Fibroblast of peridontal ligament (primary cell): Measurements from ENCODE around the gene RARB.

Experiments used
- DNase-seq: peaks from one replicate; pipeline ENCODE4 v3.0.0-alpha.2; 2010; ENCODE audit errors: extremely low read depth

RARB gene

DNA sequence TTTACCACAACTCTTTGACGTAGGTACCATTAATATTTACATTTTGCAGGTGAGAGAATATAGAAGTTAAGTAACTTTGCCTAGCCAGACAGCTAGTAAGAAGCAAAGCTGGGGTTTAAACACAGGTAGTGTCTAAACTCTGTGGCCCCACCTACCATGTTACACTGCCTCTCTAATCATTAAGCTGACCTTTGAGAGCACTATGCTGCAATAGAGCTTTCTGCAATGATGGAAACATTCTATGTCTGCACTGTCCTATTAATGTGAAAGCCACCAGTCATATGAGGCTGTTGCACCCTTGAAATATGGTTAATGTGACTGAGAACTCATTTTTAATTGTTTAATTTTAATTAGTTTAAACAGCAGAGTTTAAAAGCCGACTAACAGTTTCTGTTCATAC, 6.3 kb upstream of the RARB start:
- DNase-seq: no peak

DNA sequence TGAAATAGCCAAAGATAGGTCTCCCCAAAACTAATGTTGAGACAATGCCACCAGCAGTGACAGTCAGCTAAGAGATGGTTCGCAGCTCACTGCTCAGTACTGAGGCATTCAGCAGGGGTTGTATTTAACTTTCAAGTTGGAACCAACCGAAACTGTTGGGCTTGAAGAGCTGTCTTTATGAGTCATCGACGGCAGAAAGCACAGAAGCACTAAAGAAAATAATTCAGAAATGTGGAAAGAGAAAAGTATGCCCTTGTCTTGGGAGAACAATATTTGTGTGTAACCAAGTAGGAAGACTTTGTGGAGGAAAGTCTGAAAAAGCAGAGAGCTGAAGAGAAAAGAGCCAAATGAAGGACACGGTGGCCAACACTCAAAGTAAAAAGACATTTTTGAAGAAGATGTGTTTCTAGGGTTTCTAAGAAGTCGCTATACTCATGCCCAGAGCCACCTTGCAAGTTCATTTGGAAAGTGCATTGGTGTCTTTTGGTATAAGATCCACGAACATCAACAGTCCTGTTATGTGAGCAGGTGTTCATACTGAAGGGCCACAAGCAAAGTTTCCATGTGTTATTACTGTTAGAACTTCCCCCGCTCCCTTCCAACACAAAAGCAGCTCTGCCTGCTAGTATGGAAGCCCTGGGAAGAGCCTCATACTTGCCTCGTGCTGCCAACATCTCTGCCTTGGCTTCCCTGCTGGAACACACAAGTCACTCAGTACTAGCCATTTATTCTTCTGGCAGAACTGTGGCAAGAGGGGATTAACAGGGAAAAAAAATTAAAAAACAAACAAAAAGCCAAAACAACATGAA, 4.1 kb upstream of the RARB start:
- DNase-seq: peak; percentile 83

DNA sequence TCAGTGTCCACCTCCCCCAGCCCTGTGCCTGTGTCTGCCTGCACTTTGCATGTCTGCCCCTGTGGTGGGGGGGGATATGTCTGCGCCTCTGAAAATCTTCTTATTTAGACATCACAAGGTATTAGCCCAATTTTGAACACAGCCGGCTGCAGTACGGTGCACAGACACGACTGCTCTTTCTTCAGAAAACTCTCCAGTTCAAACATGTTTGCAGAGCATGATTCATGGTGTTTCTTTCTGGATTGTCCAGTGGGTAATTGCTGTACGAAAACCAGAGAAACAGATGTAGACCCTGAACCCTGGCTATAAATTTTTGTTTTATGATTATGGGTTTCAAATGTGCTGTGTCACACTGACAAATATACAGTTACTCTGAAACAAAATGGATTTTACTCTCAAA, 3.4 kb upstream of the RARB start:
- DNase-seq: peak; percentile 49

DNA sequence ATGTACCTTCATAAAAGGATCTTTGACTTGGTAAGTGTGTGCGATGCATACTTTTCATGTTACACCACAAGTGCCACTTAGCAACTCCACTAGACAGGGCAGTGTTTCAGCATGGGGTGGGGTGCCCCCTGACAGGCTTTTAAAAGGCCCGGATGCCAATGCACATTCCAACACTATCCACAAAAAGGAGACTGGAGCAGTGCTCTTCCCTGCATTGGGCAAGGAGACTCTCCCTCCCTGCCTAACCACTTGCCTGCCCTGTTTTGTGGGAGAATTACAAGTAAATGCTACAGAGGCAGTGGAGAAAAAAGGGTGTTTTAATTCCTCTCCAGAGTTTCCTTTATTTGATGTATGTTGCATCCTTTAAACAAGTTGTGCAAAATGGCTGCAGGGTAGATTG, 1.7 kb upstream of the RARB start:
- no peak for DNase-seq

DNA sequence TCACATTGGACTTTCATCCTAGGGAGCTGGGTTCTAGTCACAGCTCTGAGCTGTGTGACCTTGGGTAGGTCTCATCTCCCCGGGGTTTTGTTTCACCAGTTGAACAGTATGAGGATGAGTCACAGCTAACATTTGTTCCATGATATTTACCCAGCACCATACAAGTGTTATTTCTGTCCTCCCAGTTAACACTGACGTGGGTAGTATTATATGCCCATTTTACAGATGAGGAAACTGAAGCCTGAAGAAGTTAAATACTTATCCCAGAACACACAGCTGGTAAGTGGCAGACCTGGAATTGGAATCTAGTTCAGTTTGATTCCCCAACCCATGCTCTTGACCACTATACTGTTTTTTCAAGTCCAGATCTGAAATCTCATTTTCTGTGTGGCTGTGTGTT, 908 bp upstream of the RARB start:
- no peak for DNase-seq

DNA sequence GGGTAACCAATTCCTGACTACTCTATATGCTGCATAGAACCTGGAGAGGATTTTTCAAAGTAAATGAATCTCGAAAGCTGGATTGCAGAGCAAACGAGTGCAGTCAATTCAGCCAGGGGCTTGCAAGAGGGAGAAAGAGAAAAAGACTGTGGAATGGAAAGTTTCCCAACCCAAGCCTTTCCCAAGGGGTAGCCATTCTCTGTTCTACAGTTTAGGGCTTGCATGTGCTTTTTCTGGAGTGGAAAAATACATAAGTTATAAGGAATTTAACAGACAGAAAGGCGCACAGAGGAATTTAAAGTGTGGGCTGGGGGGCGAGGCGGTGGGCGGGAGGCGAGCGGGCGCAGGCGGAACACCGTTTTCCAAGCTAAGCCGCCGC, 511 bp upstream of the RARB start:
- DNase-seq: peak; percentile 59

DNA sequence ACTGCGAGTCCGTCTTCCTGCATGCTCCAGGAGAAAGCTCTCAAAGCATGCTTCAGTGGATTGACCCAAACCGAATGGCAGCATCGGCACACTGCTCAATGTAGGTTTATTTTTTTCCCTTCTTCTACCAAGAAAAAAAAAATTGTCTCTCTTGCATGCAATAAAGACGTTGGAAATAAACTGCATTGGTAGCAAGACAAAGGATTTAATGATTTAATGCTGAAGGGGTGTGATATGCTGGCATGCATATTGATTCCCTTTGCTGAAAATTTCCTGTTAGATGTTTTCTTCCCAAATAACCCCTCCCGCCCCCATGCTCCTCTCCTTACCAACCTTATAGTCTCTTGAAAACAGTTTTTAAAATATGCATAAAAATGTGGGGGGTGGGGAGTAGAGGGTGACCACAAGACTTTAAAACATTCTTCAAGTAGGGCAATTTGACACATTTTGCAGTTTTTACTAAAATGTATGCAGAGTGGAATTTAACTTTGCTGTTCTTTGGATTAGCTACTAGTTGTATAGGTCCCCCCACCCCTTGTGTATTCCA, 799 bp downstream of the RARB start:
- no peak for DNase-seq

DNA sequence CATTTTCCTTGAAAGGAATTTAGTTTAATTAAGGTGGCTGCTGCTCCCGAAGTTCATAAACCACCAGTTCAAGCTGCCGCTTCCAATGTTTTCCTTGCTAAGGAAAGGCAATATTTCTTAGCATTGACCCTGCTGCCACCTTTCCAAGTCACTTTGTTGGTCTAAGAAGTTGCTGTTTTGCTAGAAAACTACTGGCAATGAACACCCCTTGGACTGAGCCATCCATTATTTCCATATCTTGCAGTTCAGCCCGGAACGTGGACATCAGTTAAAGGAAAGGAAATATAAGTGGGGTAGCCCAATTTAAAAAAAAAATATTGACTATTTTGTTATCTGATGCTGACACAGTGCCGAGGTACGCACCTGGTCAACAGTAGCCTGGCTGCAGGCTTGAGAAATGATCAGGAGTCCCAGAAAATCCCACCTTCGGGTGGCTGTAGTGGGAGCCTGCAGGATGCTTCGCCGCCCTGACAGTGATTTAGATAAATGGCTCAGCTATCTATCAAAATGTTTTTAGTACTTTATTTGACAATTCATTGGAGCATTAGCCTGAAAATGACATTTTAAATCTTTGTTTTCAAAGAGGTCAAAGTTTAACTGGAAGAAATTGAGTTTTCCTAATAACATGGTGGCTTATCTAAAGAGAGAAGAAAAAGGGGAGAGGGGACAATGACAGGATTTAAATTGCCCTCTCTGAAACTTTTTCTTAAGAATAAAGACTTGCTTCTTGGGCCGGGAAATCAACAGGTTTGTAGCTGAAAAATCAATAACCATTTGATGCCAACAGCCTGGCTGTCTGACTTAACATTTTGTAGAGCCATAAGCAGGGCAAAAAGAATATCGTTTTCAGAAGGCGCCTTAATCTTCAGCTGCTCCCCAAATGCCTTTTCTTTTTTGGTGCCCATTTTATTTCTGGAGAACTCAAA, 1.6 kb downstream of the RARB start:
- peak; percentile 40 for DNase-seq

DNA sequence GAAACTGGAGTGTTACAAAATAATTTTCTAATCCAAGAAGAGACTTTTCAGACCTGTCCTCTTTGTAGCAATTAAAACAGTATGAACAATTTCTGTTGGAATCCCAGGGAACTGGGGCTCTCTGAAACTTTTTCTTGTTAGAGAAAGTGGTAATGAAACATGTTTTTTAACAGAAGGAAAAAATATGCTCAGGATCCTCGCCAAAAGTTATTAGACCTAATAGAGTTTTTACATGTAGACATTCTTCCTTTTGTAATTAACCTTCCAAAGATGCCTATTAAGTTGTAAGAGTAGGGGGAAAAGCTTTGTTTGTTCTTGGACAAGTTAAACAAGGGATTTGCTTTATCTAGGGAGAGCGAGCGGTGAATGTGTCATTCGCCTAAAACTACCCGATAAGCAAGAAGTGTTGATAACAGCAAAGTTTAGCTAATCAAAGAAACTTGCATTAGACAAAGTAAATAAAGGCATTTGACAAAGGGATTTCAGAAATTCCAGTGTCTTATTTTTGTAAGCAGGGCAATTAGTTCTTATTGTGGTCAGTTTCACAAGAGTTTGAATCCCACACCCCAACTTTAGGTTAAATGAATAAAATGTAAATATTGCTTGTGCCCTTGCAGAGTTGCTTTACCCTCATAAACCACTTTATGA, 2.3 kb downstream of the RARB start:
- DNase-seq: peak; percentile 54

DNA sequence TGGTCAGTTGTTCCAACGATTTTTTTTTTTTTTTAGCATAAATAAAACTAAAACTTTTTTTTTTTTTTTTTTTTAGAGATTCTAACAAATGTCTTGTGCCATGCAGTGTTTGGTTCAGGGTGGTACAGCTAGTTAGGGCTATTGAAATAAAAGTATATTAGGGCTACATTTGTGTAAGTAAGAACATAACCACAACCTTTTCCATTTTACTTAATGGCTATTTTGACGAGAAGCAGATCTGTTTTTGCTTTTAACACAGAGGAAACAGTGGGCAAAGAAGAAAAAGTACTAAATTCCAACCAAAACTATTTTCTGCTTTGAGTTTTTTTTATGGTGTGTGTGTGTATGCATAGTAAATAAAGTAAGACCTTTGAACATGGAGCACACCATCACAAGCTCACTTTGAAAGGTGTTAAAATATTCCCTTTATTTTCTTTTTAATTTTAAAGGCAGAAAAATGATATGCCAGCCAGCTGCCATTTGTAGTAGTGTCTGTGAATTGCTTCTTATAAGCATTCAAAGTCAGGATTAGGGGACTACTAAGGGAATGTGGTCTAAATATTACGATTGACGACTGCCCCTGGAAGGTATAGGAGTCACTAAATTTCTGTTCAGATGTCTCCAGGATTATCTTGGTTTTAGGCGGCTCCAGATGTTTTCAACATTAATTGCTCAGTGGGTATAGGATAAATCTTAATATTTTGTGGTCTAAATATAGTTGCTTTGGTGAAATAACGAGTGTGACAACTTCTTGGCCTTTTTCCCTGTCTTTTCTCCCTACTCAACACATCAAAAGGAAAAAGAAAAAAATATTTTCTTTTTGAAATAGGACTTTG, 3.1 kb downstream of the RARB start:
- DNase-seq: peak; percentile 25

DNA sequence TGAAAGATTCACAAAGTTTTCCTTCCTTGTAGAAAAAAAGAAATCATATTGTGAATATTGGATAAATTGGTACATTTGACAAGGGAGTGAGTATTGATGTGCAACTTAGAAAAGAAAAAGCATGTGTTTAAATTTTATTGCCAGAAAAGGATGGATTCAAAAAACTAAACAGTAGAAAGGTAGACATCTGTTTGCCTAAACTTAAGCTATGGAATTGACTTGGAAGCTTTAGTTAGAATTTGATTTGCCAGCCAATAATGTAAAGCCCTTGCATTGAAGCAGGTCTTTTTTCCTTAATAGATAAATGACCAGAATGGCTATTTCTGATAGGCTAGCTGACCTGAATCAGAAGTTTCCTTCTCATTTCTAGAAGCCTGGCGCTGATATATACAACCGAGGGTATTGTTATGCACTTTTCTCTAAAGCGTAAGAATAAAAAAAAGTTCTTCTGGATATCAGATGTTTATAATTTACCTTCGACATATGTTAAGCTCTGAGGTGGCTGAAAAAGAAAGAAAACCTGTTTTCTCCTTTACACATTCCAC, 4.2 kb downstream of the RARB start:
- peak; percentile 40 for DNase-seq

DNA sequence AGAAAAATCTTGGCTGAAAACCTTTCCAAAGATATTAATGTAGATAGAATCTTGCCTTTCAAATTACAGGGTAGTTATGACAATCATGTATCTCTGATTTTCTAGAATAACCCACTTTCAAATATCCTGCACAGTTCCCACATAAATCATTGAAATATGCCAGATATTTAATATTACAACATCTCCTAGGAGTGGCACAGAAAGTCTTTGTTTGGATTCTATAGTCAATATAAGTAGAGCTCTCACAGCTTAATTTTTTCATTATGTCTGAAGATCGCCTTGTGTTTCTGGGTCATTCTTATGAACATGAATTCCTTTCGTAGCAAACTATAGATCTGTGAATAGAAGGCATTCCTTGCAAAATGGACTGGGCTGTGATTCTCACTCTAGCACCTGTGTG, 5.0 kb downstream of the RARB start:
- DNase-seq: peak; percentile 29

DNA sequence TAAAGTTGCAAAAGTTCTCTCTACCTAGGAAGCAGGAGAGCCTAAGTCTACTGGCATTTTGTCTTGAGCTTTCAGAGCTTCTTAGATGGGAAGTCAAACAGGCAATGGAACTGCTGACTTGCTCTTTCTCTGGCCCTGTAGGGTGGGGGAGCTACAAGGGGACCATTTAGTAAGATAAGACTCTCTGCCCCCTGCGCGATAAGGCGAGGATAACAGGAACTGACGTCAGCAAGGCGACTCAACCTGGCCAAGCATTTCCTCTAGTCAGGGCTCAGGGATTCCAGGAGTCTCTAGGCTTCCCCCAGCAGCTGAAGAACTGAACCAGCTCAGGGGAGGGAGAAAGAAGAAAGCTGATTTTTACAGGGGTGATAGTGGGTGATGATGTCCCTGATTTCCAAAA, 5.8 kb downstream of the RARB start:
- DNase-seq: no peak

DNA sequence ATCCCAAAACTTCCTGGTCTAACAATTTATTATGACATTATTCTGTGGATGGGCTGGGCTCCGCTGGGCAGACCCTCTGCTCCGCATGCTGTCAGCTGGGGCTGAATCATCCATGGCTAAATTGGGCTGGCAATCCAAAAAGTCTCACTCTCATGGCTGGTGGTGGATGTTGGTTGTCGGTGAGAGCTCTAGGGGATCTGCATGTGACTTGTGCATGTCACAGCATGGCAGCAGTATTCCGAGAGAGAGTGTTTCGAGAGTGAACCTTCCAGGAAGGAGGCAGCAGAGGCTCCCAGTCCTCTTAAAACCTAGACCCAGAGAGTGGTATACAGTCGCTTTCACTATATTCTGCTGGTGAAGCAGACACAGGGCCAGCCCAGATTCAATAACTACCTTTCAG, 9.9 kb downstream of the RARB start:
- no peak for DNase-seq

DNA sequence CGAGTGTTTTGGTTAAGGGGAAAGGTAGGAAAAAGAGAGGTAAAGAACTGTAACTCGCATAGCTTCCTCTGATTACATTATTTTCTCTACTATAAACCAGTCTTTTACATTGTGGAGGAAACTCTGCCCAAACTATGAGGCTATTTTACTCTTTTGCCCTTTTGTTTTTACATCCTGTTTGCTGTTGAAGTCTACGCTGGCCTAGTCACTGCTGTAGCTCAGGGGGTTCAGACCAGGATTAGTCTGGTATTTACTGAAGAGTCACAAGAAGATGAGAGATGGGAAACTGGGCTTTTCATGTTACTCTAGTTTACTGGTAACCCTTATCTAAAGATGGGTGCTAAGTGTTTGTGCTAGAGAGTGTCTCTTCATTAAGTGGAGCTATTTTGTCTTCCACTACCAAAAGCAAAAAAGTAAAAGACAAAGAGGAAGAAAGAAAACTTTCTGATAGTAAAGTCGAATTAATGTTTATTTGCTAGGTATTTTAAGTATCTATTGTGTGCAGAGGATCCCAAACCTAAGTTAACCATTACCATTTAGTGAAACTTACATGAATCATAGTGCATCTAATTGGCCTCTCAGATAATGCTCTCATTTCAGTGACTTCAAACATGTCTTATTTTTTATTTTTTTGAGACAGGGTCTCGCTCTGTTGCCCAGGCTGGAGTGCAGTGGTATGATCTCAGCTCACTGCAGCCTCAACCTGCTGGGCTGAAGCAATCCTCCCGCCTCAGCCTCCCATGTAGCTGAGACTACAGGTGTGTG, 10.9 kb downstream of the RARB start:
- no peak for DNase-seq

DNA sequence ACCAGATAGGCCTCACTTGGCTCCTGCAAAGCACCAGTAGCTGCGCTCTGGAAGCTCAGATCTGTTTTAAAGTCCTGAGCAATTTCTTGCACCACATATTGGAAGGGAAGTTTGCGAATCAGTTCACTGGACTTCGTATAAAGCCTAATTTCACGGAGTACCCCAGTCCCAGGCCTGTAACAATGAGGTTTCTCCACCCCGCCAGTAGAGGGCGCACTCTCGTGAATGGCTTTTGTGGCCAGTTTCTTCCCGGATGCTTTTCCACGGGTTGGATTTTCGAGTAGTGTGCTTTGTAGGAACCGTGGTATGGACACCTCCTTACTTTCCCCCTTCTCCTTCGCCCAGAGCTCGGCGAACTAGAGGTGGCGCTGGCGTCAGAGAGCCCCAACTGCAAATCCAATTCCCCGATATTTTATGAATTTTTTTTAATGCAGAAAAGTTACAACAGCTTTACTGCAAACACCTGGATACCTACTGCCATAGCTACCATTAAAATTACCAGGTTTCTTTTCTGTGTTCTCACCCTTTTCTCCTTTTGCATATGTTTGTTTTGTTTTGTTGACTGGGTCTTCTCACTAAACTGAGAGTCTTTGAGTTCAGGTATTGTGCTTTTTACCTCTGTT, 13.3 kb downstream of the RARB start:
- DNase-seq: no peak

DNA sequence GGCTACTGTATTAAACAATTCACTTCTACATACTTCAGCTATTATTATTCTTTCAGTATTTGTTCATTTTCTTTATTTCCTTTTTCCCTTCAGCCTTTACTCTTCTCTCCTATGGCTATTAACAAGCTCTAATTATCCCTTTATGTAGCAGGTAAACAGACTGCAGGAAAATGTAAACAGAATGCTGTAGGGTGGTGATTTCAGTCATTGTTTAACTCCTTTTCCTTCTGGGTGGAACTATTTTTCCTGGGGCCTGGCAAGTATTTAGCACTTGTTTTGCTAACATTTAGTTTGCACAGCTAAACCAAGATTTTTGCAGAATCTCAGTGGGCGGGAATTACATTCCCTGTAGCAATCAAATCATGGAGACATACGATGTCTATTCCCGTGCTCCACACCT, 14.4 kb downstream of the RARB start:
- DNase-seq: no peak

DNA sequence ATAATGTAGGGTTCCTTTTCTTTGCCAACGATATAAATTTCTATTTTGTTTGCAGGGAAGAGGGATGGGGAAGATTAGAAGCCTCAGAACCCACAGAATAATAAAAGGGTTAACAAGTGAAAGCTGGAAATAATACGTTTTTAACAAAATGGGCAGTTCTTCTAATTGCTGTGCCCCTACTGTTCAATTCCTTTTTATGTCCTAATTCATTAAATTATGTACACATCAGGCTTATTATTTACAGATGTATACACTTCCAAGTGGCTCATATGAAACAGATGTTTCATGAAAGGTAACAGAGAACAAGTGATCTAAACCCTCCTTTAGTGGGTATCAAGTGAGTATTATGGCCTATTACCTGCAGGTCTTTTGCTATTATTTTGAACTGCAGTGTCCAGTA, 16.2 kb downstream of the RARB start:
- no peak for DNase-seq

DNA sequence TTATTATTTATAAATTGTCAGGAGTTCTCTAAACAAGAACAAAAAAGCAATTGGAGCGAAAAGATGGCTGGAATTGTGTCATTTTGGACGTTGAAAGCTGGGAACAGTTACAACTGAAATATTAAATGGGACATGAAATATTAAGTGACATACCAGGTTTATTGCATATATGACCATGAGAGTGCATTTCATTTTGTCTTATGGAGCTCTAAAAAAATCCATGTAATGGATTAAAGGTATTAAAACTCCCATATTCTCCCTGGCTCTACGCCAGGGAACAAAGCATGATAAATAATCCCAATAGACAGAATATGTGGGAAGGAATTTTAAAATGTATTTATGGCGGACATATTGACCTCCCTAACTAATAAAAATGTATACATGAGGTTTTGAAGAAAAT, 17.7 kb downstream of the RARB start:
- DNase-seq: no peak

DNA sequence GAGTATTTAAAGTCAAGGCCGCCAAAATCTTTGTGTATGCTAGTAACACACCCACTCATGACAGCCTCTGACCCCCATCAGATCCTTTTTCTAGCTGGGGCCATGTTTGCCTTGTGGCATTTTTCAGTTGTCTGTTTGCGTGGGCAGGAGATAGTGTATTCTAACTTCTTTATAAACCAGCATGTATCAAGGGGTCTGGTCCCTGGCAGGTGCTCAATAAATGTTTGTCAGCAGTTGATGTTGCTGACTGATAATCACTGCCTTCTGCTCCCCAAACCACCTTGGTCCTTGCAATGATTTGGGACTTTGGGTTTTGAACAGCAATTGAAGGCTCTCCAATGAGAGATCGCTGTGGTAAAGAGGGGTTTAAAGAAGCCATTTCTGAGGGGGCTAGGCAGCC, 19.2 kb downstream of the RARB start:
- DNase-seq: no peak
